IPS-18c (cell line): ENCODE results near the gene MAP4K5.
"Not testable (repeated sequence)": the region's sequence is repeated elsewhere in the genome, so short reads cannot be mapped to it uniquely, and the experiment has no call there.

ENCODE experiments used
- H3K4me3 ChIP-seq: 2 replicates; pipeline ENCODE4 v1.7.0; 2013; ENCODE audit warnings: low read depth, mild to moderate bottlenecking, low read length, moderate library complexity; ENCODE audit not compliant: insufficient read depth
- H3K9me3 ChIP-seq: one replicate; pipeline ENCODE4 v1.6.1; 2013; ENCODE audit warnings: mild to moderate bottlenecking, low read length, moderate library complexity; ENCODE audit not compliant: control insufficient read depth, insufficient read depth

The MAP4K5 gene

DNA sequence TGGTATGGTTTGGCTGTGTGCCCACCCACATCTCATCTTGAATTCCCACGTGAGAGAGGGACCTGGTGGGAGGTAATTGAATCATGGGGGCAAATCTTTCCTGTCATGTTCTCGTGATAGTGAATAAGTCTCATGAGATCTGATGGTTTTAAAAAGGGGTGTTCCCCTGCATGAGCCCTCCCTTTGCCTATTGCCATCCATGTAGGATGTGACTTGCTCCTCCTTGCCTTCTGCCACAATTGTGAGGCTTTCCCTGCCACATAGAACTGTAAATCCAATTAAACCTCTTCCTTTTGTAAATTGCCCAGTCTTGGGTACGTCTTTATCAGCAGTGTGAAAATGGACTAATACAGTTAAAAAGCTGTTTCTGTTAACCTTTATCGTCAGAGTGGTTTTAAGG, 5.7 kb upstream of the MAP4K5 start:
- not testable (repeated sequence) for H3K9me3 ChIP-seq, H3K4me3 ChIP-seq

GRCh38 chr14:50534997-50535396, 2.6 kb upstream of the MAP4K5 start:
- Histone ChIP-seq H3K9me3 (no peaks in the 10 kb centered on the region), H3K4me3 (no peak overlapping the region)

DNA sequence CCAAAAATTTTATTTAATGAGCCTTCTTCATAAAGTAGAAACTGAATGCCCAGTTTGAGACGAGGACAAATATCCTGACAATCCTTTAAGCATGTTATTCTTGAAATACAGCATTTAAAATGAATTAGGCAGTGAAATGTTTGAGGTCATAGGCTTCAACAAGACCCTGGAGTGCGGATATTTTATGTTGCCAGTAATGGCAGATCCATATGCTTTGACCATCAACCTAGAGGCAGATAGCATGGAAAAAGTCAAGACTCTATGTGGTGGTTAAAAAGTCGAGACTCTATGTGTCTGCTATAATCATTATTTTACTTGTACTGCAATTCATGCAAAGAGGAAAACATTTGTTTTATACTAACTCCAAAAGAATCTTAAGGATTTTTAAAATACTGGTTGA, 2.0 kb upstream of the MAP4K5 start:
- no peak overlapping the region for H3K4me3 ChIP-seq
- no peaks in the 10 kb centered on the region for H3K9me3 ChIP-seq

- no peak overlapping the region for H3K4me3 ChIP-seq
Observed at GRCh38 chr14:50533806-50534205, 1.4 kb upstream of the MAP4K5 start.

DNA sequence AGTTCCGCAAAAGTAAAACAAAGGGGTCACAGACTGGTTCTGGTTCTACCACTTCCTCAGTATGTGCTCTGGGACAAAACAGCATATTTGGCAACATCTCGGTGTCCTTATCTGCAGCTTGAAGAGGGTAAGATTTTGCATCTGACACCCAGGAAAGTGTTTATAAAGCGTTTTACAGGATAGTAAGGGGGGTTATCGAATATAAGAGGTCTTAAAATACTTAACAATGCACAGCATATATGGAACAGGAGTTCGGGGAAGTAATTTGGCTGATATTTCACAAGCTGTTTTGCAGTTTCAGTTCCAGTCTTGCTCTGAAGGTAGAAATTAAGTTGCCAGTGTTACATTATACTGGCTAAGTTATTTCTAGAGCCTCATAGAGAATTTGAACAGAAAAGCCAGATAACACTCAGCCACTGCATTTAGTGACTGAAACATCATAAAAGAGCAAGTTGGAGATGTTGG, 904 bp upstream of the MAP4K5 start:
- Histone ChIP-seq H3K9me3 (no peaks in the 10 kb centered on the region), H3K4me3 (peak overlapping the region; percentile 91)

More at GRCh38 chr14:50533806-50534205, 1.4 kb upstream of the MAP4K5 start:
- H3K9me3 ChIP-seq, result no peaks in the 10 kb centered on the region

- Histone ChIP-seq H3K4me3 (peak overlapping the region; percentile 91), H3K9me3 (no peaks in the 10 kb centered on the region)
Observed at GRCh38 chr14:50531595-50532501, 521 bp downstream of the MAP4K5 start.

DNA sequence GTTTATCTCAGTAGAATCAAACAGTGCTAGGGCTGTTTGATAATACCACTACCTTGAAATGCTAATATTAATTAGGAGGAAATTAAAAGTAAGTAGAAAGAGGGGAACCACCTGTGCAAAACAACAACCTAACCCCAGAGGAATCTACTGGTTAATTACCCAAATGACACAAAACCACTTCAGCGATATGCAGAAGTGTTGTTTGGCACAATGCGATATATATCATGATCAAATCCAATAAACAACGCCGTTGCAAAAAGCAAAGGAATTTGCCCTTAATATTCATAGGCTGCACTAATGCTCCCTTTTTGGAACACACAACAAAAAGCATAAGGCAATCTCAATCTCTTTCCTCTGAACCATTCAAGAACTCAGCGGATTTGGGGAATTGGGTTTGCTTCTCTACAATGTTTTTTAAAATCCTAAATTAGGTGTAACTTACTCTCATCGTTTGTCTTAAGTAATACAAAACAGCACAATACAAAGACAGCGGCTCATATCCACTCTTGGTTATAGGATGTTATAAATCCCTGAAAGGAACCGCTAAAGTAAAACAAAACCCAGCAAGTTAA, 1.5 kb downstream of the MAP4K5 start:
- Histone ChIP-seq H3K4me3 (peak overlapping the region; percentile 91; the same call in 1 of the 2 replicates), H3K9me3 (no peaks in the 10 kb centered on the region)

DNA sequence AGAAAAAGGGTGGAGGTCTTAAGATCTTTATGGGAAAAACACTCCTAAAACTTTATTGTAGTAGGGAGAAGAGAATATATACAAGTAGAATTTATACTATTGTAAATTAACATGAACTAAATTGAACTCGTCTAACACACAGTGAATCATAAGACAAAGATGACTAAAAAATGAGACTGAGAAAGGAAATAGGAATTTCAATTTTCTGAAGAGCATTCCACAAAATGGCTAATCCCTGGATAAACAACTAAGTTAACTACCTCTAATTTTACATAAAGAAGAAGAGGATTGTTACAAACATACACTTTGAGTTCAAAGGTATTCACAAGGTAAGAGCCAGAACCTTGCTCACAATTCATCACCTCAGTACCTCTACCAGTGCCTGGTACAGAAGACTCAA, 2.0 kb downstream of the MAP4K5 start:
- H3K4me3 ChIP-seq, result peak overlapping the region; percentile 91; the same call in 1 of the 2 replicates
- no peaks in the 10 kb centered on the region for H3K9me3 ChIP-seq

GRCh38 chr14:50529288-50530179, 2.8 kb downstream of the MAP4K5 start:
- H3K9me3 ChIP-seq, result no peaks in the 10 kb centered on the region
- no peak overlapping the region for H3K4me3 ChIP-seq

DNA sequence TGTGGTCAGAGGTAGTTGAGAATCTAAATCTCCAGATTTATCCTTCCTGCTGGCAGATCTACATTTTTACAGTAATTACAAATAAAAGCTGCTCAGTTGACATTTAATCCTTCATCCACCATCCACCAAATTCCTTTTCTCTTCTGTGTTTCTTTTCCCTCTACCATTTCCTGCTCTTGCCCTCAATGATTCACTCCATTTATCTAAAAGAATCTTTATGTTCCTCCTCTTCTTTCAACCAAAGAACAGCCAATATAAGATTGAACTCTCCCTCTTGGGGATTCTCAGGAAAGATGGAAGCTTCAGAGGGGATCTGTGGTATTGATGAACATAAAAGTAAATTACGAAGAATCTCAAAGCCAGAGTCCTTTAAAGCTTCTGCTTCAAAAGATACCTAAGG, 4.4 kb downstream of the MAP4K5 start:
- no peaks in the 10 kb centered on the region for H3K9me3 ChIP-seq
- no peak overlapping the region for H3K4me3 ChIP-seq

DNA sequence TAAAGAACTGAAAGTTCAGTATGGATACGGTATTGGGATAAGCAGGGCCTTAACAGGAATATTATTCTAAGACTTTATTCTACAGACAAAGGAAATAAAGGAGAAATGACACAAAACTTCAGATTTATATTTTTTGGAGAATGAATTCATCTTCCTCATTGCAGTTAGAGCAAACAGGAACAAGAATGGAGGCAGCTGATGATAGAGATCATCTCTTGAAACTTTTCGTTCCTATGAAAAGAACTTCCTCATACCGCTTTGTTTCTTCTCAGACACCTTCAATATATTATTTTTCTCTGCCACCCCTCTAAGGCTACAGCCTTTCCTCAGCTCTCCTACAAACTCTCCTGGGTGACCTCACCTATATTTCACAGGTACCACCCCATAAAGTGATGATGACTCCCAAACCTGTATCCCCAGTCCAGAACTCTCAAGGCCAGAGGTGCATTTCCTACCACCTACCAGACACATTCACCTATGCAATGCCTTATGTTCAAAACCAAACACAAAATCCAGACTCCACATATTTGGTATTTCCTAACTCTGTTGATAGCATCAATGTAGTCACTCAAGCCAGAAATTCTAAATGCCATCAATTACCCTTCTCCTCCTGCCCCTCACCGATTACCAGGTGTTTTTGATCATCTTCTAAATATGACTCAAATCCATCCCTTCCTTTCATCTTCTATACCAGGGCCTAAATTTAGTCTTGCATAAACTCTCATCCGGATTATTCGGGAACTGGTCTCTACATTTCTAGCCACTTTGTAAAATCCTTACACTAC, 7.4 kb downstream of the MAP4K5 start:
- Histone ChIP-seq H3K4me3 (no peak overlapping the region), H3K9me3 (no peaks in the 10 kb centered on the region)

- H3K9me3 ChIP-seq, result no peaks in the 10 kb centered on the region
- no peak overlapping the region for H3K4me3 ChIP-seq
Observed at GRCh38 chr14:50524060-50524459, 8.3 kb downstream of the MAP4K5 start.

DNA sequence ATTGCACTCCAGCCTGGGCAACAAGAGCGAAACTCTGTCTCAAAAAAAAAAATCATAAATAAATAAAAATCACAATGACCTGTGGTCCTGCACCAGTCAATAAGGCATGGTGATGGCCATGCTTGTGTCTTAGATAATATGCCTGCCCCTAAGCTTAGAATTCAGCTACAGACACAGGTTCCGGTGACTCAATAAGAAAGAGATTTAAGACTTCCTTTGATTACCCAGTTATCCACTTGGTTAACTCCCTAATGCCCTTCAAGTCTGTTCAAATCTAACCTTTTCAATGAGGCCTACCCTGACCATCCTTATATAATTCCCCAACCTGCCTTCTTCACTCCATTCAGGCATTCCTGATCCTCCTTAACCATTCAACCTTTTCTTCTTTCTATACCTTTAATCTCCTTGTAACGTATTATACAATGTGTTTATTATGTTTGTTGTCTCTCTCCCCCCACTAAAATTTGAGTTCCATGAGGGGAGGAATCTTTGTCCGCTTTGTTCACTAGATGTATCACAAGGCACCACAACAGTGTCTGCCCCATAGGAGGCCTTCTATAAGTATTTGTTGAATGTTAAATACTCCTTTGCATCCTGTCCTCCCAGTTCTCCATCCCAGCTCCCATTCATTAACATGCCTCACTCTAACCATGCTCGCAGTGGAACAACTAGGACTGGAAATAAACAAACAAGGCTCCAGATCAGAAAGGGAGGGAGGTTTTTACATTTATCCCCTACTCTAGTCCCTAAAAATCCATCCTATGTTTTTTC, 8.9 kb downstream of the MAP4K5 start:
- Histone ChIP-seq H3K4me3 (no peak overlapping the region), H3K9me3 (no peaks in the 10 kb centered on the region)

DNA sequence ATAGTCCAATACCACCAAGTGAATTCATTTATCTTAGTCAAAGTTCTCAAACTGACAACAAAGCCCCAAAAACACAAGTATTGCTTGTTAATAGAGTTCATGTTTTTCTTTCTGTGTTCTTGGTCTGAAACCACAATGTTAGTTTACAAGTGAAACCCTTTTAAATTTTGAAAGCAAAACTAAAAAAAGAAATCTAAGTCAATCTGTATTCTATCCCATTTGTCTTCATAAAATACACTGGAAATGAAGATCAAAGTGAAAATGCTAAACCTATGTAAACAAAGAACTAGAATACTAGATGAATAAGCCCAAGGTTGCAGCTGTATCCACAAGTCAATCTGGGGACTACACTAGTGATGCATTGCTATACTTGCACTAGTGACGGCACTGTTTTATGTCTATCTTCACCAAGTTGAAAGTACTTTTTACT, 10.4 kb downstream of the MAP4K5 start:
- H3K9me3 ChIP-seq, result no peaks in the 10 kb centered on the region
- no peak overlapping the region for H3K4me3 ChIP-seq

- Histone ChIP-seq H3K4me3 (no peak overlapping the region), H3K9me3 (no peaks in the 10 kb centered on the region)
Observed at GRCh38 chr14:50520947-50521815, 11.2 kb downstream of the MAP4K5 start.
